Medulla oblongata (tissue), 1 donor: Measurements from ENCODE around the gene IFRD2.
"Not testable (repeated sequence)": the region's sequence is repeated elsewhere in the genome, so short reads cannot be mapped to it uniquely, and the experiment has no call there.

Experiments
- DNase-seq: peaks from one replicate; pipeline ENCODE4 v3.0.0-alpha.2; 2015; ENCODE audit errors: extremely low spot score

Gene IFRD2

DNA sequence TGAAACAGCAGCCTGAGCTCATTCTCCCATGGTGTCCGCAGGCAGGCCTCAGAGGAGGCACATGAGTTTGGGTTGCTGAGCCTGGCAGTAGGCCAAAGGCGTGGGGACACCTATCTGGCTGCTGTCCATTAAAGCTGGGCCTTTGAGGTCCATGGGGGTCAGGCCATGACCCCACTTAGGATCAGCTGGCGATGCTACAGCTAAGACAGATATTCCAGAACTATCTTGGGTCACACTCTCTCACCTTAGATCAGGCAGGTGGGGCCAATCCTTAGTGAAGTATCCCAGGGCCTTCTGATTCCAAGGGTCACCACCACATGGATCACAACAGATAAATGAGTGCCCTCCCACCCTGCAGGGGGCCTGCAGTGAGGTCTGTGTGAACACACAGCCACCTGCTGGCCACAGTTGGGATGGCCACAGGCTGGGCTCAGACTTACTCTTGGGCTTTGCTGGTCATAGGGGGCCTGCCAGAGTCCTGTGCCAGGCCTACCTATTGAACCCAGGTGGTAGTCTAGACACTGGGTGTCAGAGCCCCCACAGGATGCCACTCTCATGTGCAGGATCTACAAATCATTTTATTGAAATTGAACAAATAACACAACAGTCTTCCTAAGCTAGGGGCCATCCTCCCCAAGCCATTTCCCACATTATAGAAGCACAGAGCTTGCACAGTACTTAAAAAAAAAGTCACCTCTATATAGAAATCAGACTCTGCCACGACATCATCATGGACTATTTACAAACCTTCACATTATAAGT, 32.3 kb upstream of the IFRD2 start:
- peak; percentile 81 for DNase-seq

DNA sequence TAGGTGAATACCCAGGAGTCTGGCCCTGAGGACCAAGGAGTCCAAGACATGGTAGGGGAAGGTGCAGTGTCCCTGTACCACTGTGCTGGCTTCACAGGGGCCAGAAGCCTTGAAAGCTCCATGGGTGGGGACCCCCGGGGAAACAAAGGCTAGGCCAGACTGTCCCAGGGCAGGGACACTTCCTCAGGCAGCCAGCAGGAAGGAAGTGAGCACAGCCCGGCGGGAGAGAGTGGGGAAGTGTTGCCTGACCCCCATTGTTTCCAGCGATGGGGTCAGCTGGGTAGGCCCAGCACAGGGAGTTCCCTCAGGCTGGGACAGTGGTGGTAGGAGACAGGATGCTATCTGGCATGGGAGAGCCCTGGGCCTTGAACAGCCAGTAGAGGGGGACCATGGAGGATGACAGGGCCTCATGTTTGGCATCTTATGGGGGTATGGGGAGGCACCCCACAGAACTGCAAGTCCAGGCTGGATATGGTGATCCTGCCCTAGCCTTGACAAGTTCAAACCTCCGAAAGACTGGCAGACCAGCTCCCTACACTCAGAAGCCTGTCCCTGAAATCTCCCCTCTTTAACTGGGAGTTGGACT, 31.5 kb upstream of the IFRD2 start:
- DNase-seq, result no peak

DNA sequence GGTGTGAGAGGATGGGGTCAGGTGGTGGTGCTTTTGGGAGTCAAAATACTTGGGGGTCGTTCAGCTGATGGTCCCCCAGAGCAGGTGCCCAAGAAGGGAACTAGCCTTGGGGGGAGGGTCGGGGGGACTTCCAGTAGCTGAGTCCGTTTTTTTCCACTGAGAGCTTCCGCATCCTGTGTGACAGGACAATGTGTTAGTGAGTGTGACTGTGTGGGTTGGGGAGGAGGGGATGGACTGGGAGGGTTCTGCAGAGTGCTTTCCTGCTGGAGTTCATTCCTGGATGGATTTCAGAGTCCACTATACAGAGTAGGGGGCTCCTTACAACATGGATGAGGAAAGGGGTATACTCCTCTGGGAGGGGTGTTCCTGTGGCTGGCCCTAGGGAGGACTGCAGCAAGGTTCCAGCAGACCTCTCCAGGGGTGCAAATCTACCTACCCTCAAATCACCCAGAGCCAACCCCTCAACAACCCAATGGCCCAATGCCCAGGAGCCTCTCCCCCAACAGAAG, 30.9 kb upstream of the IFRD2 start:
- DNase-seq, result no peak

- no peak for DNase-seq
Observed at GRCh38 chr3:50322386-50323091, 30.3 kb upstream of the IFRD2 start, which contains the start of gene HYAL2. TSS of gene HYAL2 (minus strand) at chr3:50322745. CDS start at chr3:50320489, 2,256 bp downstream.

- DNase-seq, result no peak
Observed at GRCh38 chr3:50322115-50322385, 29.8 kb upstream of the IFRD2 start.

DNA sequence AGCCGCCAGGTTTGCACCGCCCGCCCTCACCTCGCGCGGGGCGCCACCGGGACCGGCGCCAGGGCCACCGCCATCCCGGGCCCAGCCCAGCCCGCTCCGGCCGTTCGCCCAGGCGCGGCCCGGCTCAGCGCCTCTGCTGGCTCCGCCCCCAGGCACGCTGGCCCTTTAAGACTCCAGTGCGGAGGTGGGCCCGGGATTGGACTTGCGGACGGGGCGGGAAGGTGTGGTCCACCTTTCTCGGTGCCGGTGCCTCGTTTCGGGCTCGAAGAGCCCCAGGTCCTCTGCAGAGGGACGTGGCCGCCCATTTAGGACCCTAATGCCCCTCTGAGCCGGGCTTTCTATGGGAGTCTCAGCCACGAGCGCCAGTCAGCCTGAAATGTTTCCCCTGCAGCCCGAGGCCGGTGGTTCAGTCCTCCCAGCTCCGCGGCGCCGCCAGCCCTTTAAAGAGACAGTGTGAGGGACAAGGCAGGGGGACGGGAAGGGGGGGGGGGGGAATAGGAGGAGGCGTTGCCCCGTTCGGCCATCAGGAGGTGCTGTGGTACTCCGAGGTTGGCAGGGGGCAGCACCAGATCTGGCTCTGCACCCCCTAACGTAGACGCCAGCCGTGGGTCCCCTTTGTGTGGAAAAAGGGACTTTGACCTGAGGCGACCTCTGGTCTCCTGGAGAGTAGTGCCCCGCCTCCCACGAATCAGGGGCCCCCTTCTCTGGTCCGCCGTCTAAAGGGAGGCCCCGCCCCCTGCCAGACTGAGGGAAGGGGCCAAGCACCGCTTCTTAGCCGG, 29.3 kb upstream of the IFRD2 start:
- peak; percentile 90 for DNase-seq

- peak; percentile 92 for DNase-seq
Observed at GRCh38 chr3:50320853-50321335, 28.7 kb upstream of the IFRD2 start.

DNA sequence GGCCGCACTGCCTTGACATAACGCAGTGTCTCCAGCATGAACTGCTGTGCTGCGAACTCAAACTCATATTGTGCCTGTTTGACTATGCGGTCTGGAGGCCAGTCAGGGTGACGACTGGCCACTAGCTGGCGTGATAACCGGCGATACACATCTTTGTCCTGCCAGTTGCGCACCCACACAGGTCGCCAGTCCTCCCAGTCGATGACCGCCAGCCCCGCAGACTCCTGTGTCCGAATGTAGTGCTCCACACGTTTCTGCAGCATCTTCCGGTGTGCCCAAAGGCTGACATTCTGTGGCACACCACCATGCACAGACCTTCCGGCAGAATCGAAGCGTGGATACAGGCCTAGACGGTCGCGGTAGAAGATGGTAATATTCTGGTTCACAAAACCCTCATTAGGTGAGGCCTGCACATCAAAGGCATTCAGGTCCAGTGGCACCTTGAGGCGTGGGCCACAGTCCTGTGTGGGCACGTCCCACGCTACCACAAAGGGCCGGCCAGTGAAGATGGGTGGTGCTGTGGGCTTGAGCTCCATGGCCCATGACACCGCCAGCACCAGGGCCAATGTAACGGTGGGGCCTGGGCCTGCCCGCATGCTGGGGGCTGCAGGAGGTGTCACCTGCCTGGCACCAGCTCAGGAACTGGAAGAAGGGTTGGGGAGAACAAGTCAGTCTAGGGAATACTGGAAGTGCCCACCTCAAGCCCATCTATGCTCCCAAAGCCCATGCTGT, 27.8 kb upstream of the IFRD2 start:
- DNase-seq, result no peak

- DNase-seq, result no peak
Observed at GRCh38 chr3:50319181-50319893, 27.1 kb upstream of the IFRD2 start.

- DNase-seq, result no peak
Observed at GRCh38 chr3:50318615-50319014, 26.4 kb upstream of the IFRD2 start.

GRCh38 chr3:50318163-50318562, 25.9 kb upstream of the IFRD2 start:
- no peak for DNase-seq

DNA sequence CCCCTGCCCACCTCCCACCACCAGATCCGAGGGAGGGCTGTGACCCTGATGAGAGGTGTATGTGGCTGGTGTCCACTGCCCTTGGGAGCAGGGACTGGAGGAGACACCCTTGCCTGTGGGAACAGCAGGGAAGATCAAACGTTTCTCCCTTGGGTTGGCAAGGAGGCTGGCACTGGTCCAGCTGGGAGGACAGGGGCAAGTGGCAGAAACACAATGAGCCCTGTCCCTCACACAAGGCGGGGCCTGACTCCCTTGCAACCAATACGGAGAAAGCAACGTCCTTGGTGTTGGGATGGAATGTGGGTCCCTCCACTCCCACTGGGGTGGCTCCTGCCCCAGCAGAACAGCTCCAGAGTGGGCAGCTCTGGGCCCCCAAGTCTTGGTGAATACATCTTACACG, 25.1 kb upstream of the IFRD2 start:
- no peak for DNase-seq

DNA sequence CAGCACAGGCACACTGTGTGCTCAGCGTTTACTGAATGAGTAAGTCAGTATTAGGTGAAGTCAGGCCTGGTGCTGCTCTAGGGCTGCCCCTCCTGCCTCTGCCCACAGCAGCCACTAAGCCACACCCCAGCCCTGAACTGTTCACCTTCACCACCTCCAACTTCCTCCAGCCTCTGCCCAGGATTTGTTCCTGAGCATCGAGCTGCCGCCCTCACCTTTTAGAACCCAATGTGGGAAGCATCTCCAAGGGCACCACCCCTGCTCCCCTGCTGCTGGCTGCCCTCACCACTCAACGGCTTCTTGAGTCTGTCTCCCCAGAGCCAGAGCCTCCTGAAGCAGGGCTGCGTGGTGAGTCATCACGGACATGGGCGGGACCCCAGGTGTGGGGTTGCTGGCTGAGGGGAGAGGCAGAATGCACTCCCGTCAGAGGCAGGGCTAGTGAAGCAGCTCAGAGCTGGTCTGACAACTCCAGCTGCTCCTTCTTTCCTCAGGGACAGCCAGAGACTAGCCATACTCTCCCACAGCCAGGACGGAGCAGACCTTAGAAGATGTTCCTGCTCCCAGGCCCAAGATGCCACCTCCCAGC, 24.5 kb upstream of the IFRD2 start:
- no peak for DNase-seq

DNA sequence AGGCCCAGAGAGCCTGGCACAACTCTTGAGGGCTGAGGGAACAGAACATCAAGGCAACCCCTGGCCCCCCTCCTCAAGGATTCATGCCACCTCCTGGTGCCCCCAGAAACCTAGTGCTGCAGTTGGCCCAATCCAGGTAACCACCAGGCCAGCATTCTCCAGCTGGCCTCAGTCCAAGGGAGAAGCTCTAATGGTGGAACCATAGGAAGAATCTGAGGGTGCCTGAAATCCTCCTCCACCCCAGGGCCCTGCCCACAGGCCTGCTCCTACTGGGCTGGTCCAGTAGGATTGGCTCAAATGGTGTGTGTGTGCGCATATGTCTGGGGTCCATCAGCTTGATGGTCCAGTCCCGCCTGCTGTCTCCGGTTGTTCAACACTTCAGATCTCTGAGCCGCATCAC, 22.6 kb upstream of the IFRD2 start:
- DNase-seq, result no peak

DNA sequence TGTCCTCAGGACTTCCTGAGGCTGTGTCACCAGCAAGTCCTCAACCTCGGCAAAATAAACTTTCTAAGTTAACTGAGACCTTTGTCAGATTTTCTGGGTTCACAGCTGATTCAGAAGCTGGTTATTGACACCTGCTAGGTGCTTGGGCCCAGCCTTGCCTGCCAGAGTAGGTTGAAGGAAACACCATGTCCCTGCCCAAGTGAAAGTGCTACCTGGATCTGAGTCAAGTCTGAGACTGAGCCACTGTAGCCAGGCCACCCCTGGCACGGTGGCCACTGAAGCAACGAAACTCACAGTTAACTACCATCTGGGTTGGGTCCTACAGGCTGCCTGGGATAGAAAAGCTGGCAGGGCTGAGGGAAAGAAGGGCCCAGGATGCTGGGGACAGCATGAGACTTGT, 22.1 kb upstream of the IFRD2 start:
- no peak for DNase-seq

- DNase-seq, result not testable (repeated sequence)
Observed at GRCh38 chr3:50312041-50312440, 19.8 kb upstream of the IFRD2 start.

DNA sequence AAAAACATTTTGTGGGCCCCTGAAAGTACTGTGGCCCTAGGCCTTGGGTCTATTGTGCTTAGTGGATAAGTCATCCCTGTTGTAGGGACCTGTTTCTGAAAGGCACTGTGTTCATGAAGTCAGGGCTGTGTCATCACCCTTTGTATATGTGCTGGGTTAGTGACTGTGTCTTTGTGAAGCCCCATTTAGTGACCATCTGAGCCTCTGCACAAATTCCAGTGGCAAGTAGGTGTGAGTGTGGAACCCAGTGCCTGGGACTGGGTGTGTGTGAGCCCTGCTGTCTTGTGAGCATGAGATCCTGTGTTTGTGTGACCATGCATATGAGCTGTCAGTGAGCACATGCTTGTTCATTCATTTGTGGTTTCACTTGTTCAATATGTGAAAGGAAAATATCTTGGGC, 12.4 kb upstream of the IFRD2 start:
- no peak for DNase-seq

- no peak for DNase-seq
Observed at GRCh38 chr3:50303013-50303815, 11.0 kb upstream of the IFRD2 start, which contains the start of gene HYAL1. TSS of gene HYAL1 (minus strand) at chr3:50303574. CDS start at chr3:50302956, 618 bp downstream.
